ENCODE data around the gene GP5. TPM values are rescaled to one million over a fixed set of nuclear protein-coding genes. Genes with fewer than 3 reads are reported as not detected.

GP5 gene
- polyA plus RNA-seq, 3 donors from 2014 or later: 0.20 to 0.37 TPM; not detected in 1

GRCh38 chr3:194365978-194366490 is 33.0 kb downstream of the GP5 start:
- H3K27ac Mint-ChIP-seq: no peak overlapping the region
- DNase-seq: no peak
- peaks cover 2 to 9% (median 7%) of the 10 kb centered on the region in 3 donors for H3K27me3 Mint-ChIP-seq (ENCODE audit: low read depth in 3 of 3)
- H3K9me3 Mint-ChIP-seq: no peaks in the 10 kb centered on the region
- H3K4me1 Mint-ChIP-seq: no peaks in the 10 kb centered on the region
- H3K4me3 Mint-ChIP-seq: no peak overlapping the region
- H3K36me3 Mint-ChIP-seq: no peaks in the 10 kb centered on the region

DNA sequence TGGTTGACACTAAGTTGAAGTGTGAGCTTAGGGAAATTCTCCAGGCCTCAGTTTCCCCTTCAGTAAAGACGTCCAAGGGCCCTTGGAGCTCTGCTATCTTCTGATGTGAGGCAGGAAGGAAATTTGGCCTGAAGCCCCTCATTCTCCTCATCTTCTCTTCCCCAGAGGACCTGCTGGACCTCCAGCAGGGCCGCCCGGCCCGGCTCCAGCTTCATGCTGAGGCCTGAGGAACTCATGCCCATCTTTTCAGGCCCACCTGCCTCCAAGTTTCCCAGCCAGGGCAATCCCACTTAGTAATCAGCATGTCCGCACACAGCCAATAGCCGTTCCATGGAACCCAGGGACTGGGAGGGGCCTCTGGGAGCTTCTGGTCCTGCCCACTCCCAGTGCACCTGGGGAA is 33.5 kb downstream of the GP5 start:
- Mint-ChIP-seq H3K36me3 (no peaks in the 10 kb centered on the region), H3K27me3 (ENCODE audit: low read depth in 3 of 3) (peaks cover 2 to 9% (median 7%) of the 10 kb centered on the region in 3 donors), H3K9me3 (no peaks in the 10 kb centered on the region), H3K4me3 (no peak overlapping the region), H3K27ac (no peak overlapping the region), H3K4me1 (no peaks in the 10 kb centered on the region)
- no peak for DNase-seq

- H3K9me3 Mint-ChIP-seq: no peaks in the 10 kb centered on the region
- H3K36me3 Mint-ChIP-seq: no peaks in the 10 kb centered on the region
- DNase-seq: no peak
- no peak overlapping the region for H3K4me3 Mint-ChIP-seq
- H3K27ac Mint-ChIP-seq: no peak overlapping the region
- no peaks in the 10 kb centered on the region for H3K4me1 Mint-ChIP-seq
- peaks cover 2 to 8% (median 6%) of the 10 kb centered on the region in 3 donors for H3K27me3 Mint-ChIP-seq (ENCODE audit: low read depth in 3 of 3)
These were observed 34.2 kb downstream of the GP5 start for GRCh38 chr3:194364652-194365434.

- Mint-ChIP-seq H3K4me1 (no peaks in the 10 kb centered on the region), H3K27ac (no peak overlapping the region), H3K4me3 (no peak overlapping the region), H3K36me3 (no peaks in the 10 kb centered on the region), H3K27me3 (ENCODE audit: low read depth in 3 of 3) (peaks cover 2 to 8% (median 5%) of the 10 kb centered on the region in 3 donors), H3K9me3 (no peaks in the 10 kb centered on the region)
- DNase-seq: no peak
These were observed 34.8 kb downstream of the GP5 start for GRCh38 chr3:194364314-194364651.

- H3K27me3 Mint-ChIP-seq (ENCODE audit: low read depth in 3 of 3): peaks cover 3 to 8% (median 4%) of the 10 kb centered on the region in 3 donors
- H3K4me3 Mint-ChIP-seq: no peak overlapping the region
- H3K4me1 Mint-ChIP-seq: no peaks in the 10 kb centered on the region
- no peak for DNase-seq
- H3K36me3 Mint-ChIP-seq: no peaks in the 10 kb centered on the region
- H3K9me3 Mint-ChIP-seq: no peaks in the 10 kb centered on the region
- H3K27ac Mint-ChIP-seq: no peak overlapping the region
These were observed 38.5 kb downstream of the GP5 start for GRCh38 chr3:194360568-194360967.

- peaks cover 3 to 8% (median 4%) of the 10 kb centered on the region in 3 donors for H3K27me3 Mint-ChIP-seq (ENCODE audit: low read depth in 3 of 3)
- H3K27ac Mint-ChIP-seq: no peak overlapping the region
- H3K4me1 Mint-ChIP-seq: no peaks in the 10 kb centered on the region
- H3K36me3 Mint-ChIP-seq: no peaks in the 10 kb centered on the region
- no peak for DNase-seq
- no peaks in the 10 kb centered on the region for H3K9me3 Mint-ChIP-seq
- H3K4me3 Mint-ChIP-seq: no peak overlapping the region
These were observed 41.4 kb downstream of the GP5 start for GRCh38 chr3:194357681-194358080.

GRCh38 chr3:194355379-194355778 is 43.7 kb downstream of the GP5 start:
- no peak for DNase-seq
- Mint-ChIP-seq H3K4me3 (no peak overlapping the region), H3K27me3 (ENCODE audit: low read depth in 3 of 3) (peaks cover 3 to 4% (median 4%) of the 10 kb centered on the region in 3 donors), H3K36me3 (no peaks in the 10 kb centered on the region), H3K4me1 (no peaks in the 10 kb centered on the region), H3K9me3 (no peaks in the 10 kb centered on the region), H3K27ac (no peak overlapping the region)

DNA sequence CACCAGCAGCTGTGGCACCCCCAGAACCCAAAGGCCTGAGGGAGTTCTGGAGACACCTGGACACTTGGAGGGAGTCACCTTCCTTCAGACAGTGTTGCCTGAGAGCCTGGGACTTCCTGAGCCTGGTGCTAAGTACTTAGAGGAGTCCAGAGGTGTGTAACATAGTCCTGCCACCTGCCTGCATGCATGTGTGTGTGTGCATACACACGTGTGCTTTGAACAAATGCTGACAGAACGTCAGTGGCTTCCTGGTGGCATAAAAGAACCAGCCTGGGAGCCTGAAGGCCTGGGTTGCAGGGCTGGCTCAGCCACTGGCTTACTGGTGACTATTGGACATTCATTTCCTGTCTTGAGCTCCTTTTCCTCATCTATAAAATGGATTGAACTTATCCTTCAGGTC is 44.8 kb downstream of the GP5 start:
- peaks cover 0 to 3% (median 2%) of the 10 kb centered on the region in 3 donors for H3K27me3 Mint-ChIP-seq (ENCODE audit: low read depth in 3 of 3)
- H3K4me1 Mint-ChIP-seq: no peaks in the 10 kb centered on the region
- no peak overlapping the region for H3K27ac Mint-ChIP-seq
- DNase-seq: no peak
- H3K9me3 Mint-ChIP-seq: no peaks in the 10 kb centered on the region
- no peaks in the 10 kb centered on the region for H3K36me3 Mint-ChIP-seq
- no peak overlapping the region for H3K4me3 Mint-ChIP-seq

DNA sequence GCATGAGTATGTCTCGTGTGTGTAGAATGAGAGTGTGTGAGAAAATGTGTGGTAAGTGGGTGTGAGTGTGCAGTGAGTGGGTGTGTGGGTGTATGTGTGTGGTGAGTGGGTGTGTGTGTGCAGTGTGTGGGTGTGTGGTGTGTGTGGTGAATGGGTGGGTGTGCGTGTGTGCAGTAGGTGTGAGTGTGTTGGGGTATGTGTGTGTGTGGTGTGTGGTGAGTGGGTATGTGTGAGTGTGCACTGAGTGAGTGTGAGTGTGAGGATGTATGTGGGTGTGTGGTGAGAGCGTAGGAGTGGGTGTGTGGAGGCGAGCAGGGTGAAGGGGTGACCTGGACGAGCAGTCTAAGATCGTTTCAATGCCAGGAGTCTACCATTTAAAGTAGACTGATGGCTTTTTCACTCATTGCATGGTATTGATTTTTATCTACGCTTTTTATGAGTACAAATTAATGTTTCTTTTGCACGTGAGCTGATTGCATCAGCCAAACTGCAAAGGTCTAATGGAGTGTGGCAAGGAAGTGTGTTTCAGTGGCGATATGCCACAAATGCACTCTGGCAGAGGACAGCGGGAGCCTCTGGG is 46.3 kb downstream of the GP5 start:
- Mint-ChIP-seq H3K4me1 (no peaks in the 10 kb centered on the region), H3K36me3 (no peaks in the 10 kb centered on the region), H3K27me3 (ENCODE audit: low read depth in 3 of 3) (no peaks in the 10 kb centered on the region), H3K9me3 (no peaks in the 10 kb centered on the region), H3K4me3 (no peak overlapping the region), H3K27ac (no peak overlapping the region)
- no peak for DNase-seq

DNA sequence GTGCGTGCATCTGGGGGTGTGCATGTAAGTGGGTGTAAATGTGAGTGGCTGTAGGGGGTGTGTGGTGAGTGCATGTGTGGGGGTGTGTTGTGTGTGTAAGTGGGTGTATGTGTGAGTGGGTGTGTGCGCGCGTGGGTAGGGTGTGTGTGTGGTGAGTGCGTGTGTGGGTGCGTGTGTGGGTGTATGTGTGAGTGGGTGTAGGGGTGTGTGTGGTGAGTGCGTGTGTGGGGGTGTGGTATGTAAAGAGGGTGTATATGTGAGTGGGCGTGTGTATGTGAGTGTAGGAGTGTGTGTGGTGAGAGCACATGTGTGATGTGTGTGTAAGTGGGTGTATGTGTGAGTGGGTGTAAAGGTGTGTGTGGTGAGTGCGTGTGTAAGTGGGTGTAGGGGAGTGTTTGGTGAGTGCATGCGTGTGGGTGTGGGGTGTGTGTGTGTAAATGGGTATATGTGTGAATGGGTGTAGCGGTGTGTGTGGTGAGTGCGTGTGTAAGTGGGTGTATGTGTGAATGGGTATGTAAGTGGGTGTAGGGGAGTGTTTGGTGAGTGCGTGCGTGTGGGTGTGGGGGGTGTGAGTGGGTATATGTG is 47.0 kb downstream of the GP5 start:
- Mint-ChIP-seq H3K27ac (no peak overlapping the region), H3K4me1 (no peaks in the 10 kb centered on the region), H3K36me3 (no peaks in the 10 kb centered on the region), H3K9me3 (no peaks in the 10 kb centered on the region), H3K27me3 (ENCODE audit: low read depth in 3 of 3) (no peaks in the 10 kb centered on the region), H3K4me3 (no peak overlapping the region)
- DNase-seq: no peak

- H3K4me3 Mint-ChIP-seq: no peak within 1 kb of the TSS
- H3K36me3 Mint-ChIP-seq: no peaks in the 10 kb centered on the region
- H3K9me3 Mint-ChIP-seq: no peaks in the 10 kb centered on the region
- H3K27me3 Mint-ChIP-seq (ENCODE audit: low read depth in 3 of 3): no peaks in the 10 kb centered on the region
- no peak for DNase-seq
- H3K27ac Mint-ChIP-seq: no peak within 1 kb of the TSS
- no peaks in the 10 kb centered on the region for H3K4me1 Mint-ChIP-seq
These were observed 47.9 kb downstream of the GP5 start, which contains the start of gene CPN2 for GRCh38 chr3:194351080-194351672. CPN2 (minus strand) TSS chr3:194351328; CDS start chr3:194342702, 8,626 bp downstream.

DNA sequence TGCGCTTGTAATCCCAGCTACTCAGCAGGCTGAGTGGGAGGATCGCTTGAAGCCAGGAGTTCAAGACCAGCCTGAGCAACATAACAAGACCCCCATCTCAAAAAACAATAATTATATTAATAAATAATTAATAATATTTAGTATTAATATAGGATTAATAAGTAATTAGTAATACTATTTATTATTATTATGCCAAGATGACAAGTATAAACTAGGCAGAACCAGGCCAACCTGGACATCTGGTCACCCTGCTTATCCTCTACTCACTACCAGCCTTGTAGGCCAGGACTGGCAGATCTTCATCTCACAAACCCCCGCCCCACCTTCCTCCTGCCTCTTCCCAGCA is 48.4 kb downstream of the GP5 start:
- no peaks in the 10 kb centered on the region for H3K36me3 Mint-ChIP-seq
- no peaks in the 10 kb centered on the region for H3K9me3 Mint-ChIP-seq
- no peaks in the 10 kb centered on the region for H3K27me3 Mint-ChIP-seq (ENCODE audit: low read depth in 3 of 3)
- no peak for DNase-seq
- H3K4me1 Mint-ChIP-seq: no peaks in the 10 kb centered on the region
- no peak overlapping the region for H3K4me3 Mint-ChIP-seq
- no peak overlapping the region for H3K27ac Mint-ChIP-seq

DNA sequence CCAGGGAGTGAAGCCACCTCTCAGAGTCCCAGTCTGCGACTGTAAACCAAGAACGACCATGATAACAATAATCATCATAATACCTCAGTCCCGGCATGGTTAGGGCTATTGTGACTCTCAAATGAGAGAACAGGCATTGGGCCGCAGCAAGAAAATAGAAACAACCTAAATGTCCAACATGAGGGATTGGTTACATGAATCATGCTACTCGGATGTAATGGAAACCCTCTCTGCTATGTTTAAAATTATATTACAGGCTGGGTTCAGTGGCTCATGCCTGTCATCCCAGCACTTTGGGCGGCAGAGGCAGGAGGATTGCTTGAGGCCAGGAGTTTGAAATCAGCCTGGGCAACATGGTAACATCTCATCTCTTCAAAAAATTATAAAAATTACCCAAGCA is 50.7 kb downstream of the GP5 start:
- Mint-ChIP-seq H3K4me1 (peaks cover 0 to 4% of the 10 kb centered on the region in 2 donors), H3K36me3 (no peaks in the 10 kb centered on the region), H3K9me3 (no peaks in the 10 kb centered on the region), H3K27me3 (ENCODE audit: low read depth in 3 of 3) (peaks cover 0 to 3% (median 0%) of the 10 kb centered on the region in 3 donors), H3K4me3 (no peak overlapping the region), H3K27ac (no peak overlapping the region)
- no peak for DNase-seq

DNA sequence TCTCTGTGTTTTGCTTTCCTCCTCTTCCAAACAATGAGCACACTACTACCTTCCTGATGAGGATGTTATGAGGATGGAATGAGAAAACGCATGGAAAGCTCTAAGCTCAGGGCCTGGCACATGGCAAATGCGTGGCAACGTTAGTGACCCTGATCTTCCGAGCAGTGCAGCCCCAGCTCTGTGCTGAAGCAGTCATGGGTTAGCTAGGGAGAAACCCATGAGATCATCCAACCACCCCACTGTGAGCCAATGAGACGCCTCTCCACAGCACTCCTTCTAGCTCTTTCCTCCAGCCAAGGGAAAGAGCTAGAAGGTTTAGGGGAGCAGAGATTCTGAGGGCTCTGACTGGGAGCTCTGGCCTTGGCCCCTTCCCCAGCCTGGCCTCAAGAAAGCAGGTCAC is 52.4 kb downstream of the GP5 start:
- no peak for DNase-seq
- H3K36me3 Mint-ChIP-seq: no peaks in the 10 kb centered on the region
- H3K9me3 Mint-ChIP-seq: no peaks in the 10 kb centered on the region
- H3K27me3 Mint-ChIP-seq (ENCODE audit: low read depth in 3 of 3): peaks cover 0 to 10% (median 2%) of the 10 kb centered on the region in 3 donors
- no peak overlapping the region for H3K27ac Mint-ChIP-seq
- H3K4me1 Mint-ChIP-seq: peaks cover 0 to 4% of the 10 kb centered on the region in 2 donors
- H3K4me3 Mint-ChIP-seq: no peak overlapping the region
